Mesendoderm (in vitro differentiated cells): ENCODE results near the gene P2RX6.

Source experiments
- DNase-seq: peaks from one replicate; pipeline ENCODE4 v3.0.0; 2013
- H2AK5ac ChIP-seq: 2 replicates; pipeline ENCODE4 v1.6.1; 2013; ENCODE audit warnings: low read length, inconsistent platforms
- H2BK120ac ChIP-seq: 2 replicates; pipeline ENCODE4 v1.6.1; 2013; ENCODE audit warnings: low read depth, mild to moderate bottlenecking, low read length, moderate library complexity, mixed read lengths
- H2BK15ac ChIP-seq: replicated peaks from 2 replicates; pipeline ENCODE4 v1.6.1; 2013; ENCODE audit warnings: low read depth, mild to moderate bottlenecking, moderate library complexity
- H2BK5ac ChIP-seq: 2 replicates; pipeline ENCODE4 v1.6.1; 2013; ENCODE audit warnings: low read length, inconsistent platforms
- H3K18ac ChIP-seq: 2 replicates; pipeline ENCODE4 v1.6.1; 2013; ENCODE audit warnings: mild to moderate bottlenecking, low read length, mixed read lengths
- H3K23ac ChIP-seq: one replicate; pipeline ENCODE4 v1.6.1; 2013; ENCODE audit warnings: low read length
- H3K27ac ChIP-seq: 2 replicates; pipeline ENCODE4 v1.5.1; 2013; ENCODE audit warnings: low read depth, mild to moderate bottlenecking, inconsistent platforms, low read length, moderate library complexity
- H3K27me3 ChIP-seq: 2 replicates; pipeline ENCODE4 v1.6.1; 2013; ENCODE audit warnings: low read length, control low read depth, mild to moderate bottlenecking, inconsistent platforms; ENCODE audit not compliant: insufficient read depth, poor library complexity
- H3K36me3 ChIP-seq: 2 replicates; pipeline ENCODE4 v1.6.1; 2013; ENCODE audit warnings: low read length, inconsistent platforms; ENCODE audit not compliant: control insufficient read depth, insufficient read depth
- H3K4ac ChIP-seq: one replicate; pipeline ENCODE4 v1.6.1; 2013; ENCODE audit warnings: low read depth, mild to moderate bottlenecking, low read length, moderate library complexity
- H3K4me1 ChIP-seq: 2 replicates; pipeline ENCODE4 v1.6.1; 2013; ENCODE audit warnings: low read depth, low read length, inconsistent platforms; ENCODE audit not compliant: control insufficient read depth
- H3K4me2 ChIP-seq: 2 replicates; pipeline ENCODE4 v1.6.1; 2013; ENCODE audit warnings: low read length
- H3K4me3 ChIP-seq: 2 replicates; pipeline ENCODE4 v1.5.1; 2013; ENCODE audit warnings: mild to moderate bottlenecking, low read length
- H3K56ac ChIP-seq: one replicate; pipeline ENCODE4 v1.6.1; 2013; ENCODE audit warnings: low read length
- H3K79me1 ChIP-seq: 2 replicates; pipeline ENCODE4 v1.6.1; 2013; ENCODE audit warnings: low read length, inconsistent platforms
- H3K79me2 ChIP-seq: 2 replicates; pipeline ENCODE4 v1.6.1; 2013; ENCODE audit warnings: mild to moderate bottlenecking, low read length; ENCODE audit not compliant: control insufficient read depth, insufficient read depth
- H3K9ac ChIP-seq: 2 replicates; pipeline ENCODE4 v1.6.1; 2013; ENCODE audit warnings: low read length, inconsistent platforms
- H4K5ac ChIP-seq: one replicate; pipeline ENCODE4 v1.6.1; 2013; ENCODE audit warnings: low read length
- H4K8ac ChIP-seq: one replicate; pipeline ENCODE4 v1.6.1; 2013; ENCODE audit warnings: low read depth, mild to moderate bottlenecking, control low read depth, low read length, moderate library complexity
- WGBS: extraction: QIAGEN DNeasy Blood & Tissue Kit; methylation state at CpG from one replicate; pipeline ENCODE4 v1.1.7; 2013; ENCODE audit warnings: low lambda C conversion rate, missing lambda C conversion rate; ENCODE audit not compliant: insufficient coverage; ENCODE audit errors: extremely low coverage; 5-methylcytosine and 5-hydroxymethylcytosine counted together

Gene P2RX6

DNA sequence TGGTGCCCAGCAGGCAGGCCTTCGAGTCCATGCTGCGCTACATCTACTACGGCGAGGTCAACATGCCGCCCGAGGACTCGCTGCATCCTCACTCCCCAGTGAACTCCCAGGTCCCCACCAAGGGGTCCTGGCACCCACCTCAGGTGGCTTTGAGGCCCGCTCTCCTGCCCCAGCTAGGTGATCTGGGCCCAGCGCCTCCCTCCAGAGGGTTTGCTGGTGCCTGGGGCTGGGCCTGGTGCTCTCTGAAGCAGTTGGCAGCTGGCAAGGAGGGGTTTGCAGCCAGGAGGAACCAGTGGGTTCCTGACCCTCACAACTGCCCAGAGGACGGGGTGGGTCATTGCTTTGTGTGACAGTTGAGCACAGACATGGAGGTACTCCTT, 18.9 kb upstream of the P2RX6 start:
- no peak overlapping the region for H2BK120ac ChIP-seq
- no peak overlapping the region for H3K4ac ChIP-seq
- H3K27ac ChIP-seq = no peak overlapping the region
- no peak overlapping the region for H3K56ac ChIP-seq
- H3K79me1 ChIP-seq = no peaks in the 10 kb centered on the region
- no peak overlapping the region for H4K8ac ChIP-seq
- H3K36me3 ChIP-seq = peaks cover 2% of the 10 kb centered on the region
- H3K4me3 ChIP-seq = no peak overlapping the region
- H3K4me1 ChIP-seq = no peaks in the 10 kb centered on the region
- WGBS = no CpG with 5 or more reads among the region's 10 CpGs
- no peak overlapping the region for H3K18ac ChIP-seq
- H3K4me2 ChIP-seq = no peak overlapping the region
- no peak overlapping the region for H3K9ac ChIP-seq
- no peak overlapping the region for H3K23ac ChIP-seq
- DNase-seq = no peak
- H3K27me3 ChIP-seq = no peaks in the 10 kb centered on the region
- H2BK5ac ChIP-seq = no peak overlapping the region
- no peak overlapping the region for H2AK5ac ChIP-seq
- peaks cover 2% of the 10 kb centered on the region for H3K79me2 ChIP-seq
- H2BK15ac ChIP-seq = no peak overlapping the region
- H4K5ac ChIP-seq = no peak overlapping the region

GRCh38 chr22:20996598-20997535, 18.1 kb upstream of the P2RX6 start:
- Histone ChIP-seq H3K4me1 (no peaks in the 10 kb centered on the region), H3K4me2 (no peak overlapping the region), H2AK5ac (no peak overlapping the region), H3K79me2 (peaks cover 2% of the 10 kb centered on the region), H2BK120ac (no peak overlapping the region), H3K4ac (no peak overlapping the region), H3K79me1 (peaks cover 2% of the 10 kb centered on the region), H4K8ac (no peak overlapping the region), H3K23ac (no peak overlapping the region), H3K9ac (no peak overlapping the region), H3K18ac (no peak overlapping the region), H3K27me3 (no peaks in the 10 kb centered on the region), H3K36me3 (peaks cover 2% of the 10 kb centered on the region), H3K4me3 (no peak overlapping the region), H2BK5ac (no peak overlapping the region), H2BK15ac (no peak overlapping the region), H3K27ac (no peak overlapping the region), H3K56ac (no peak overlapping the region), H4K5ac (no peak overlapping the region)
- WGBS = no CpG with 5 or more reads among the region's 27 CpGs
- no peak for DNase-seq

- H3K79me2 ChIP-seq = peaks cover 2% of the 10 kb centered on the region
- H2BK15ac ChIP-seq = no peak overlapping the region
- no peak overlapping the region for H3K23ac ChIP-seq
- no peak overlapping the region for H4K5ac ChIP-seq
- H3K4ac ChIP-seq = no peak overlapping the region
- WGBS = no CpG with 5 or more reads among the region's 13 CpGs
- H3K9ac ChIP-seq = no peak overlapping the region
- no peak overlapping the region for H3K4me3 ChIP-seq
- no peak overlapping the region for H3K4me2 ChIP-seq
- no peaks in the 10 kb centered on the region for H3K4me1 ChIP-seq
- H3K27ac ChIP-seq = no peak overlapping the region
- peaks cover 2% of the 10 kb centered on the region for H3K79me1 ChIP-seq
- H2BK5ac ChIP-seq = no peak overlapping the region
- H2AK5ac ChIP-seq = no peak overlapping the region
- no peaks in the 10 kb centered on the region for H3K27me3 ChIP-seq
- no peak overlapping the region for H3K56ac ChIP-seq
- DNase-seq = no peak
- H3K36me3 ChIP-seq = no peaks in the 10 kb centered on the region
- H4K8ac ChIP-seq = no peak overlapping the region
- H3K18ac ChIP-seq = no peak overlapping the region
- no peak overlapping the region for H2BK120ac ChIP-seq
Observed at GRCh38 chr22:20997536-20998257, 17.3 kb upstream of the P2RX6 start.

GRCh38 chr22:20998411-20999336, 16.3 kb upstream of the P2RX6 start:
- no peak for DNase-seq
- H2AK5ac ChIP-seq = no peak overlapping the region
- WGBS = no CpG with 5 or more reads among the region's 7 CpGs
- H3K18ac ChIP-seq = no peak overlapping the region
- no peak overlapping the region for H3K27ac ChIP-seq
- peaks cover 2% of the 10 kb centered on the region for H3K79me2 ChIP-seq
- H4K8ac ChIP-seq = no peak overlapping the region
- no peaks in the 10 kb centered on the region for H3K36me3 ChIP-seq
- peaks cover 5% of the 10 kb centered on the region for H3K79me1 ChIP-seq
- H3K4me3 ChIP-seq = no peak overlapping the region
- no peak overlapping the region for H3K4ac ChIP-seq
- H3K4me2 ChIP-seq = no peak overlapping the region
- H3K56ac ChIP-seq = no peak overlapping the region
- no peak overlapping the region for H3K23ac ChIP-seq
- H3K27me3 ChIP-seq = no peaks in the 10 kb centered on the region
- no peak overlapping the region for H2BK15ac ChIP-seq
- H3K4me1 ChIP-seq = no peaks in the 10 kb centered on the region
- H2BK5ac ChIP-seq = no peak overlapping the region
- no peak overlapping the region for H3K9ac ChIP-seq
- H4K5ac ChIP-seq = no peak overlapping the region
- no peak overlapping the region for H2BK120ac ChIP-seq

GRCh38 chr22:20999350-21000206, 15.4 kb upstream of the P2RX6 start:
- H3K4me3 ChIP-seq = no peak overlapping the region
- H3K36me3 ChIP-seq = no peaks in the 10 kb centered on the region
- no peak overlapping the region for H4K5ac ChIP-seq
- no peak overlapping the region for H3K23ac ChIP-seq
- no peaks in the 10 kb centered on the region for H3K4me1 ChIP-seq
- peaks cover 2% of the 10 kb centered on the region for H3K79me2 ChIP-seq
- no CpG with 5 or more reads among the region's 27 CpGs for WGBS
- no peak overlapping the region for H4K8ac ChIP-seq
- no peak overlapping the region for H3K9ac ChIP-seq
- H3K79me1 ChIP-seq = peaks cover 5% of the 10 kb centered on the region
- H2AK5ac ChIP-seq = no peak overlapping the region
- H3K4ac ChIP-seq = no peak overlapping the region
- no peaks in the 10 kb centered on the region for H3K27me3 ChIP-seq
- no peak overlapping the region for H2BK120ac ChIP-seq
- no peak overlapping the region for H3K4me2 ChIP-seq
- no peak overlapping the region for H3K18ac ChIP-seq
- H3K27ac ChIP-seq = no peak overlapping the region
- H2BK5ac ChIP-seq = no peak overlapping the region
- DNase-seq = no peak
- no peak overlapping the region for H3K56ac ChIP-seq
- no peak overlapping the region for H2BK15ac ChIP-seq
